Measurements from ENCODE around the gene RNF31. TPM values are rescaled to one million over a fixed set of nuclear protein-coding genes. Genes with fewer than 3 reads are reported as not detected.
A peak's percentile ranks its signal among the peaks of the same experiment; 100 is the strongest.

RNF31 gene
- total RNA-seq, 4 donors from 2014 or later = 33.5 to 112 (median 72.9) TPM

DNA sequence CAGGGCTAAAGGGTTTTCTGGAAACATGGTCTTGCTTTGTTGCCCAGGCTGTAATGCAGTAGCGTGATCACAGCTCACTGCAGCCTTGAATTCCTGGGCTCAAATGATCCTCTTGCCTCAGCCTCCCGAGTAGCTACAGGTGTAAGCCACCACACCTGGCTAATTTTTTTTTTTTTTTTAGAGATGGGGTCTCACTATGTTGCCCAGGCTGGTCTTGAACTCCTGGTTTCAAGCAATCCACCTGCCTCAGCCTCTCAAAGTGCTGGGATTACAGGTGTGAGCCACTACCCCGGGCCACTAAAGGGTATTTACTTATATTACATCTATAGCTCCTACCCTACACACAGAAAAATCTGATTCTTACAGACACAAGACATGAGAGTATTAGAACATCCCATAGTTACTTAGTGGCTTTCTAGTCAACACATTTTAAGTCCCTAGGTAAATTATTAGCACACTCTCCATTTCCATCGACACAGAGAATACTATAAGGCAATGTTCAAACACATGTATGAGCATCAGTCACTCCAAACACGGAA, 38.9 kb upstream of the RNF31 start:
- Histone ChIP-seq H3K4me1 (peaks cover 0 to 15% (median 0%) of the 10 kb centered on the region in 4 donors), H3K36me3 (peaks cover 0 to 17% (median 0%) of the 10 kb centered on the region in 3 donors), H3K27me3 (no peaks in the 10 kb centered on the region), H3K9me3 (no peaks in the 10 kb centered on the region), H3K4me3 (no peak overlapping the region), H3K27ac (peak overlapping the region in 3 of 4 donors; percentile 4 to 17 (median 16))
- WGBS, 2 donors = 34 to 52% methylated on average over 5 of the region's 5 CpGs
- TF ChIP-seq POLR2A (IDR thresholded peaks at IDR 0.05) = no peak
- no peak for TF ChIP-seq EP300 (IDR thresholded peaks at IDR 0.05)
- TF ChIP-seq, protein P1, sequence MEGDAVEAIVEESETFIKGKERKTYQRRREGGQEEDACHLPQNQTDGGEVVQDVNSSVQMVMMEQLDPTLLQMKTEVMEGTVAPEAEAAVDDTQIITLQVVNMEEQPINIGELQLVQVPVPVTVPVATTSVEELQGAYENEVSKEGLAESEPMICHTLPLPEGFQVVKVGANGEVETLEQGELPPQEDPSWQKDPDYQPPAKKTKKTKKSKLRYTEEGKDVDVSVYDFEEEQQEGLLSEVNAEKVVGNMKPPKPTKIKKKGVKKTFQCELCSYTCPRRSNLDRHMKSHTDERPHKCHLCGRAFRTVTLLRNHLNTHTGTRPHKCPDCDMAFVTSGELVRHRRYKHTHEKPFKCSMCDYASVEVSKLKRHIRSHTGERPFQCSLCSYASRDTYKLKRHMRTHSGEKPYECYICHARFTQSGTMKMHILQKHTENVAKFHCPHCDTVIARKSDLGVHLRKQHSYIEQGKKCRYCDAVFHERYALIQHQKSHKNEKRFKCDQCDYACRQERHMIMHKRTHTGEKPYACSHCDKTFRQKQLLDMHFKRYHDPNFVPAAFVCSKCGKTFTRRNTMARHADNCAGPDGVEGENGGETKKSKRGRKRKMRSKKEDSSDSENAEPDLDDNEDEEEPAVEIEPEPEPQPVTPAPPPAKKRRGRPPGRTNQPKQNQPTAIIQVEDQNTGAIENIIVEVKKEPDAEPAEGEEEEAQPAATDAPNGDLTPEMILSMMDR (IDR thresholded peaks at IDR 0.05) = no peak
- no peak for DNase-seq (ENCODE audit: low spot score in 2 of 2)

DNA sequence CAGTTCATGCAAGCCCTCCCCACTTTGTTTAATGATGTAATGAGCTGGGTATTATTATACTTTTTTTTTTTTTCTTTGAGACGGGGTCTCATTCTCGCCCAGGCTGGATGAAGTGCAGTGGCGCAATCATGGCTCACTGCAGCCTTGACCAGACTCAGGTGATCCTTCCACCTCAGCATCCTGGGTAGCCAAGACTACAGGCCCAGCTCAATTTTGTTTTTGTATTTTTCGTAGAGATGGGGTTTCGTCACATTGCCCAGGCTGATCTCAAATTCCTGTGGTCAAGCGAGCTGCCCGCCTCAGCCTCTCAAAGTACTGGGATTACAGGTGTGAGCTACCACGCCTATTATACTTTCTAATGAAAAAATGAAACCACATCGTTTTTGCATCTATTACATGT, 37.2 kb upstream of the RNF31 start:
- DNase-seq (ENCODE audit: low spot score in 2 of 2) = no peak
- TF ChIP-seq EP300 (IDR thresholded peaks at IDR 0.05) (no peak), POLR2A (IDR thresholded peaks at IDR 0.05) (no peak)
- TF ChIP-seq, protein P1 (IDR thresholded peaks at IDR 0.05) = no peak
- WGBS, 2 donors = 85 to 89% methylated on average over 9 of the region's 9 CpGs
- no peak overlapping the region for H3K4me3 ChIP-seq
- no peak overlapping the region for H3K27ac ChIP-seq
- no peaks in the 10 kb centered on the region for H3K27me3 ChIP-seq
- H3K36me3 ChIP-seq = peaks cover 0 to 2% (median 0%) of the 10 kb centered on the region in 3 donors
- peaks cover 0 to 16% (median 0%) of the 10 kb centered on the region in 4 donors for H3K4me1 ChIP-seq
- no peaks in the 10 kb centered on the region for H3K9me3 ChIP-seq

DNA sequence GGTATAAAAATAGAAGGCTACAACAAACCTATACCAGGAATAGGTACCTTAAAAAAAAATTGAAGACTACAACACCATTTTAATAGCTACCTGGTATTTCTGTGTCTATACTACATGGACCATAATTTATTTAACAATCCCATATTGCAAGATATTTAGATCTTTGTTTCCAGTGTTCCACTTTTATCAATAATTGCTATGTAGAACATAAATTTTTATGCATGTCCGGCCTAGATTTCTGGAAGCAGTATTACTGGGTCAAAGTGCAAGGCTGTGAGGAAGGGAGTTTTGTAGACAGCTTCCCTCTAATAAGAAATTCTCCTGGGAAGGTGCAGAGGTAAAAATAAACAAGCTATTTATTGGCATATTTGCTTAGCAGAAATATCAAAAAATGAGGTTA, 36.8 kb upstream of the RNF31 start:
- H3K27ac ChIP-seq = no peak overlapping the region

DNA sequence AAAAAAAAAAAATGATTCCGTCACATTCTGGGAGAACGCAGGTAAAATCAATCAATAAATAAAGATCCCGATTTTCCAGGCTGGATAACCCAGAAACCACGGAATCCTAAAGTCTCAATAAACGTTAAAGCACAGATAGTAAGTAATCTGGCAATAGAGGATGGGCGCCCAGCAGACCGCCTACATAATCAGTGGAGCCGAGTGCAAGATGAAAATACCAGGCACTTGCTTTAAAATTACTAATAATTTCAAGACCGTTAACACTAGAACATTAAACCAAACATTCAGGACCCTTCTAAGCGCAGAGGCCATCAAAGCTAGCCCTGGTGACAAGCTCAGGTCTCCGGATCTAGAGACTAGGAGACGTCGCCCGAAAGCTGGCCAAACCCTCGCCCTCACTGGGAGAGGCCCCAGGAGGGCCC, 33.9 kb upstream of the RNF31 start:
- TF ChIP-seq, protein P1 (IDR thresholded peaks at IDR 0.05) = no peak
- TF ChIP-seq POLR2A (IDR thresholded peaks at IDR 0.05) (no peak), EP300 (IDR thresholded peaks at IDR 0.05) (no peak)
- Histone ChIP-seq H3K36me3 (peaks cover 0 to 18% (median 12%) of the 10 kb centered on the region in 3 donors), H3K4me1 (peaks cover 4 to 28% (median 11%) of the 10 kb centered on the region in 4 donors), H3K4me3 (peak overlapping the region; percentile 46 to 81 (median 76)), H3K9me3 (no peaks in the 10 kb centered on the region), H3K27me3 (no peaks in the 10 kb centered on the region), H3K27ac (peak overlapping the region; percentile 99 to 100 (median 99))
- WGBS, 2 donors = 20 to 26% methylated on average over 15 of the region's 15 CpGs
- no peak for DNase-seq (ENCODE audit: low spot score in 2 of 2)

More for the DNA sequence above, 36.8 kb upstream of the RNF31 start:
- WGBS, 2 donors = 48 to 60% methylated on average over 1 of the region's 1 CpG
- no peaks in the 10 kb centered on the region for H3K9me3 ChIP-seq
- TF ChIP-seq EP300 (IDR thresholded peaks at IDR 0.05) (no peak), POLR2A (IDR thresholded peaks at IDR 0.05) (no peak)
- TF ChIP-seq, protein P1 (IDR thresholded peaks at IDR 0.05) = no peak
- no peaks in the 10 kb centered on the region for H3K27me3 ChIP-seq
- H3K4me1 ChIP-seq = peaks cover 0 to 19% (median 1%) of the 10 kb centered on the region in 4 donors
- H3K36me3 ChIP-seq = no peaks in the 10 kb centered on the region
- no peak for DNase-seq (ENCODE audit: low spot score in 2 of 2)
- H3K4me3 ChIP-seq = no peak overlapping the region

DNA sequence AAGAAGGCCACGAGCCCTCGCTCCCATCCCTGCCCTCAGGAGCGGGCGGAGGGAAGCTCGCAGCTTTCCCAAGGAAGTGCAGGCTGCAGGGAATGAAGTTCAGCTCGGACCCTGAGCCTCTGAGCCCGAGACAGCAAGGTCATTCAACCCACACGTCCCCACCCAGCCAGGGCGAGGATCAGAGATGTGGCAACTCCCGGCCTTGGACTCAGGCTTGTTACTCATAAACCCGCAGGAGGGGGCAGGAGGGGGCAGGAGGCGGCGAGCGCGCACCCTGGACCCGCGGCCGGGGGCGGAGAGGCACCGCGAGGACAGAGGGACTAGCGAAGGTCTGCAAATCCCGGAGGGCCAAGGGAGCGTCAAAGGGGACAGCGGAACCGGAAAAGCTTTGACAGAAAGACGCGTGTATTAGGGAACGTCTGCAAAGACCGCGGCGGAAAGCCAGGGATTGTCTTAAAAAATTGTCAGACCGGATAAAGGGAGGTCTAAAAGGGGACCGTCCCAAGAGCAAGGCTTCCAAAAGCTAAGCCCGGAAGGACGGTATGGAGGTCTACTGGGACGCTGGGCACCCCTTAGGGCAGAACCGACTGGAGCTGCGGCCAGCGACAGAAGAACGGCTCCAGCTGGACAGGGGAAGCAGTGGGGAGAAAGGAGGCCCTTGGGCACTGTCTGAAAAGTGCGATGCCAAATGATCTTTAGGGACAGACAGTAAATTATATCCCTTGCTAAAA, 33.3 kb upstream of the RNF31 start:
- DNase-seq (ENCODE audit: low spot score in 2 of 2) = peak; percentile 71 to 74
- Histone ChIP-seq H3K4me3 (peak overlapping the region; percentile 46 to 81 (median 76)), H3K36me3 (peaks cover 0 to 24% (median 18%) of the 10 kb centered on the region in 3 donors), H3K27me3 (no peaks in the 10 kb centered on the region), H3K4me1 (peaks cover 4 to 23% (median 11%) of the 10 kb centered on the region in 4 donors), H3K9me3 (no peaks in the 10 kb centered on the region), H3K27ac (peak overlapping the region; percentile 99 to 100 (median 99))
- peak in 1 of 2 donors; percentile 10 for TF ChIP-seq POLR2A (IDR thresholded peaks at IDR 0.05)
- TF ChIP-seq, protein P1 (IDR thresholded peaks at IDR 0.05) = peak in 1 of 5 experiments; percentile 10
- peak; percentile 37 to 50 for TF ChIP-seq EP300 (IDR thresholded peaks at IDR 0.05)
- WGBS, 2 donors = 0 to 1% methylated on average over 37 of the region's 42 CpGs
